Measurements from ENCODE around the gene KCNV2.

- TF ChIP-seq, protein P1, sequence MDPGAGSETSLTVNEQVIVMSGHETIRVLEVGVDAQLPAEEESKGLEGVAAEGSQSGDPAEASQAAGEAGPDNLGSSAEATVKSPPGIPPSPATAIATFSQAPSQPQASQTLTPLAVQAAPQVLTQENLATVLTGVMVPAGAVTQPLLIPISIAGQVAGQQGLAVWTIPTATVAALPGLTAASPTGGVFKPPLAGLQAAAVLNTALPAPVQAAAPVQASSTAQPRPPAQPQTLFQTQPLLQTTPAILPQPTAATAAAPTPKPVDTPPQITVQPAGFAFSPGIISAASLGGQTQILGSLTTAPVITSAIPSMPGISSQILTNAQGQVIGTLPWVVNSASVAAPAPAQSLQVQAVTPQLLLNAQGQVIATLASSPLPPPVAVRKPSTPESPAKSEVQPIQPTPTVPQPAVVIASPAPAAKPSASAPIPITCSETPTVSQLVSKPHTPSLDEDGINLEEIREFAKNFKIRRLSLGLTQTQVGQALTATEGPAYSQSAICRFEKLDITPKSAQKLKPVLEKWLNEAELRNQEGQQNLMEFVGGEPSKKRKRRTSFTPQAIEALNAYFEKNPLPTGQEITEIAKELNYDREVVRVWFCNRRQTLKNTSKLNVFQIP (CRISPR knock-in tag; IDR thresholded peaks at IDR 0.05; ENCODE audit: borderline replicate concordance, low read depth), result no peak
- TF ChIP-seq OSR1 (CRISPR knock-in tag; IDR thresholded peaks at IDR 0.05) (no peak), SNAI2 (CRISPR knock-in tag; IDR thresholded peaks at IDR 0.05) (no peak), TCF4 (CRISPR knock-in tag; IDR thresholded peaks at IDR 0.05; ENCODE audit: borderline replicate concordance) (no peak), ZFP30 (CRISPR knock-in tag; IDR thresholded peaks at IDR 0.05) (no peak), RARB (CRISPR knock-in tag; IDR thresholded peaks at IDR 0.05) (no peak), ZNF70 (CRISPR knock-in tag; IDR thresholded peaks at IDR 0.05) (no peak), GLIS3 (CRISPR knock-in tag; IDR thresholded peaks at IDR 0.05) (no peak), ARNTL (CRISPR knock-in tag; IDR thresholded peaks at IDR 0.05; ENCODE audit: borderline replicate concordance, low read depth) (no peak), ZFP3 (CRISPR knock-in tag; IDR thresholded peaks at IDR 0.05) (no peak), PPARA (CRISPR knock-in tag; IDR thresholded peaks at IDR 0.05; ENCODE audit: borderline replicate concordance) (no peak), TOX (CRISPR knock-in tag; IDR thresholded peaks at IDR 0.05; ENCODE audit: borderline replicate concordance) (no peak)
- TF ChIP-seq, protein P2, sequence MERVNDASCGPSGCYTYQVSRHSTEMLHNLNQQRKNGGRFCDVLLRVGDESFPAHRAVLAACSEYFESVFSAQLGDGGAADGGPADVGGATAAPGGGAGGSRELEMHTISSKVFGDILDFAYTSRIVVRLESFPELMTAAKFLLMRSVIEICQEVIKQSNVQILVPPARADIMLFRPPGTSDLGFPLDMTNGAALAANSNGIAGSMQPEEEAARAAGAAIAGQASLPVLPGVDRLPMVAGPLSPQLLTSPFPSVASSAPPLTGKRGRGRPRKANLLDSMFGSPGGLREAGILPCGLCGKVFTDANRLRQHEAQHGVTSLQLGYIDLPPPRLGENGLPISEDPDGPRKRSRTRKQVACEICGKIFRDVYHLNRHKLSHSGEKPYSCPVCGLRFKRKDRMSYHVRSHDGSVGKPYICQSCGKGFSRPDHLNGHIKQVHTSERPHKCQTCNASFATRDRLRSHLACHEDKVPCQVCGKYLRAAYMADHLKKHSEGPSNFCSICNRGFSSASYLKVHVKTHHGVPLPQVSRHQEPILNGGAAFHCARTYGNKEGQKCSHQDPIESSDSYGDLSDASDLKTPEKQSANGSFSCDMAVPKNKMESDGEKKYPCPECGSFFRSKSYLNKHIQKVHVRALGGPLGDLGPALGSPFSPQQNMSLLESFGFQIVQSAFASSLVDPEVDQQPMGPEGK (CRISPR knock-in tag; IDR thresholded peaks at IDR 0.05; ENCODE audit: borderline replicate concordance), result no peak
- TF ChIP-seq, protein P3, sequence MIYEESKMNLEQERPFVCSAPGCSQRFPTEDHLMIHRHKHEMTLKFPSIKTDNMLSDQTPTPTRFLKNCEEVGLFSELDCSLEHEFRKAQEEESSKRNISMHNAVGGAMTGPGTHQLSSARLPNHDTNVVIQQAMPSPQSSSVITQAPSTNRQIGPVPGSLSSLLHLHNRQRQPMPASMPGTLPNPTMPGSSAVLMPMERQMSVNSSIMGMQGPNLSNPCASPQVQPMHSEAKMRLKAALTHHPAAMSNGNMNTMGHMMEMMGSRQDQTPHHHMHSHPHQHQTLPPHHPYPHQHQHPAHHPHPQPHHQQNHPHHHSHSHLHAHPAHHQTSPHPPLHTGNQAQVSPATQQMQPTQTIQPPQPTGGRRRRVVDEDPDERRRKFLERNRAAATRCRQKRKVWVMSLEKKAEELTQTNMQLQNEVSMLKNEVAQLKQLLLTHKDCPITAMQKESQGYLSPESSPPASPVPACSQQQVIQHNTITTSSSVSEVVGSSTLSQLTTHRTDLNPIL (CRISPR knock-in tag; IDR thresholded peaks at IDR 0.05; ENCODE audit: low read depth), result no peak
Observed at GRCh38 chr9:2777454-2777853, 60.1 kb downstream of the KCNV2 start.
